RWPE2 (cell line): ENCODE measurements around the gene MYO10.

Experiments used
- ATAC-seq: fragments of 200-7000 bp; cut with Tn5 transposase; 3 replicates; pipeline ENCODE4 v1.9.1; 2021; ENCODE audit warnings: low read depth
- DNase-seq: peaks from one replicate; pipeline ENCODE4 v3.0.0-alpha.2; 2020; ENCODE audit warnings: low spot score
- H3K27ac ChIP-seq: fragments of 450-650 bp; 2 replicates; pipeline ENCODE4 v1.5.1; 2017; ENCODE audit warnings: mild to moderate bottlenecking; ENCODE audit not compliant: poor library complexity, severe bottlenecking
- H3K27me3 ChIP-seq: fragments of 250-450 bp; sonication (Bioruptor Pico); 2 replicates; pipeline ENCODE4 v1.5.1; 2021; ENCODE audit warnings: mild to moderate bottlenecking, moderate library complexity; ENCODE audit not compliant: insufficient read depth, poor library complexity, severe bottlenecking
- H3K36me3 ChIP-seq: fragments of 250-450 bp; sonication (Bioruptor Pico); 2 replicates; pipeline ENCODE4 v1.5.1; 2020; ENCODE audit warnings: low read depth, mild to moderate bottlenecking, moderate library complexity
- H3K4me1 ChIP-seq: fragments of 250-450 bp; sonication (Bioruptor Pico); 2 replicates; pipeline ENCODE4 v1.5.1; 2021; ENCODE audit warnings: mild to moderate bottlenecking, moderate library complexity; ENCODE audit not compliant: insufficient read depth, poor library complexity, severe bottlenecking
- H3K4me3 ChIP-seq: fragments of 250-450 bp; sonication (Bioruptor Pico); 2 replicates; pipeline ENCODE4 v1.5.1; 2021; ENCODE audit warnings: mild to moderate bottlenecking, moderate library complexity; ENCODE audit not compliant: severe bottlenecking
- H3K9me3 ChIP-seq: fragments of 250-450 bp; sonication (Bioruptor Pico); 2 replicates; pipeline ENCODE4 v1.5.1; 2021; ENCODE audit warnings: mild to moderate bottlenecking, moderate library complexity; ENCODE audit not compliant: severe bottlenecking
- TF ChIP-seq, protein P1 (sequence below): fragments of 450-650 bp; IDR thresholded peaks from one replicate; pipeline ENCODE4 v1.5.1; 2017; ENCODE audit warnings: mild to moderate bottlenecking, moderate library complexity; ENCODE audit not compliant: poor library complexity, severe bottlenecking

Gene MYO10

DNA sequence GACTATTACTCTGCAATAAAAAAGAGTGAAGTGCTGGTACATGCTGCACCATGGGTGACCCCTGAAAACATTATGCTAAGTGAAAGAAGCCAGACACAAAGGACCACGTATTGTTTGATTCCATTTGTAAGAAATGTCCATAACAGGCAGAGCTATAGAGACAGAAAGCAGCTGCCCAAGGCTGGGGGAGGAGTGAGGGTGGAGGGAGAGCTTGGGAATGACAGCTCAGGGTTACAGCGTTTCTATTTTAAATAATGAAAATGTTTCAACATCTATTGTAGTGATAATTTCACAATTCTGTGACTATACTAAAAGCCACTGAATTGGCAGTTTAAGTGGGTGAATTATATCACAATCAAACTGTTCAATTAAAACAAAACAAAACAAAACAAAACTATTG lies 81.7 kb downstream of the MYO10 start:
- H3K27me3 ChIP-seq: no peaks in the 10 kb centered on the region
- no peaks in the 10 kb centered on the region for H3K9me3 ChIP-seq
- H3K27ac ChIP-seq: no peak overlapping the region
- ATAC-seq (no peak), DNase-seq (no peak)
- peaks cover 31% of the 10 kb centered on the region for H3K4me1 ChIP-seq
- H3K36me3 ChIP-seq: peaks cover 14% of the 10 kb centered on the region
- no peak overlapping the region for H3K4me3 ChIP-seq
- TF ChIP-seq, protein P1, sequence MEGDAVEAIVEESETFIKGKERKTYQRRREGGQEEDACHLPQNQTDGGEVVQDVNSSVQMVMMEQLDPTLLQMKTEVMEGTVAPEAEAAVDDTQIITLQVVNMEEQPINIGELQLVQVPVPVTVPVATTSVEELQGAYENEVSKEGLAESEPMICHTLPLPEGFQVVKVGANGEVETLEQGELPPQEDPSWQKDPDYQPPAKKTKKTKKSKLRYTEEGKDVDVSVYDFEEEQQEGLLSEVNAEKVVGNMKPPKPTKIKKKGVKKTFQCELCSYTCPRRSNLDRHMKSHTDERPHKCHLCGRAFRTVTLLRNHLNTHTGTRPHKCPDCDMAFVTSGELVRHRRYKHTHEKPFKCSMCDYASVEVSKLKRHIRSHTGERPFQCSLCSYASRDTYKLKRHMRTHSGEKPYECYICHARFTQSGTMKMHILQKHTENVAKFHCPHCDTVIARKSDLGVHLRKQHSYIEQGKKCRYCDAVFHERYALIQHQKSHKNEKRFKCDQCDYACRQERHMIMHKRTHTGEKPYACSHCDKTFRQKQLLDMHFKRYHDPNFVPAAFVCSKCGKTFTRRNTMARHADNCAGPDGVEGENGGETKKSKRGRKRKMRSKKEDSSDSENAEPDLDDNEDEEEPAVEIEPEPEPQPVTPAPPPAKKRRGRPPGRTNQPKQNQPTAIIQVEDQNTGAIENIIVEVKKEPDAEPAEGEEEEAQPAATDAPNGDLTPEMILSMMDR: no peak

DNA sequence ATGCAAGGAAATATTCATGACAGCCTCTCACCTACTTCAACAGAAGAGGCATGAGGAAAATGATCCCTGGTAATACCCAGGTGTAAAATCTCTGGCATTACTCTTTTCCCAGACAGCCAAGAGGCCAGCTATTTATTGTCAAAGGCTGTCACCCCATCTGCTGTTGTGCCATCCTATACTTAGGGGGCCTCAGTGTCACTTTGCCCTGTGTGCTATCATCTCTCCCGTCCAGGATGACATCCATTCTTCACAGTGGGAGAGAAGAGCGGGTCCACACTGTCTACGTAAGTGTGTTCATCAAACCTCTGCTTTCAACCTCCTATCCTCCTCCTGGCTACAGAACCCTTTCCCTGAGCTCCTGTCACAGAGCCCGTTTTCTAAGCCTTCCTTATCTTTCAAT lies 82.6 kb downstream of the MYO10 start:
- no peak overlapping the region for H3K27ac ChIP-seq
- no peaks in the 10 kb centered on the region for H3K27me3 ChIP-seq
- ATAC-seq (no peak), DNase-seq (no peak)
- H3K4me3 ChIP-seq: no peak overlapping the region
- H3K9me3 ChIP-seq: no peaks in the 10 kb centered on the region
- TF ChIP-seq, protein P1: no peak
- H3K4me1 ChIP-seq: peaks cover 31% of the 10 kb centered on the region
- H3K36me3 ChIP-seq: peaks cover 10% of the 10 kb centered on the region

DNA sequence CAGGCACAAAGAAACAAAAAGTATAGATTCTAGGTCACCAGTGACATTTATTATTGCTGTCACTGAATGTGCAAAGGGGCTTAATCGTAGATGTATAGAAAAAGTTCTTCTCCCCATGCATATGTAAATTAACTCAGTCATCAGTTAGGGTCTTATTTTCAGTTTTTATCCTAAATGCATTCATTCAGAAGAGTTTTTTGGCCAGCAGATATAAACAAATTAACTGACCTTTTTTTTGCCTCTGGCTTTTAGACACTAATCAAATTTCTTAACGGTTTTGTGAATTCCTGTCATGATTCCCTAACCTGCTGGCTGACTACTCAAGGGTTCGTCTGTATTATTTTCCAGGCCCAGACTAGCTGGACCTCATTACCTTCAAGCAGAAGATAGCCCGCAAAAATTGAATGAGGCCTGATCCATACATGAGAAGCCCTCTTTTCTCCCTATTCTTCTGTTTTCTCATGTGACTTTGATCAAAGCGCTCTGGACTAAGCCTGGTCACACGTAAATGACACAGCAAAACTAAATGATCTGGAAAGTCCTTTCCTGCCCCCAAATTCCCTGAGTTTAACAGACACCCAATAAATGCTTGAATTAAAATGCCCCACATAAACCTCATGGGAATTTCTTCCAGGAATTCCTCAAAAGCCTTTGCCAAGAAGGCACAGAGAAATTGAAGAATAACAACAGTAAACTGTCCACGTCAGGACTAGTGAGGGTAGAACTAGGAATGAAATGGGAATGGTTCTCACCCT lies 83.7 kb downstream of the MYO10 start:
- Histone ChIP-seq H3K27me3 (no peaks in the 10 kb centered on the region), H3K36me3 (peaks cover 10% of the 10 kb centered on the region), H3K27ac (no peak overlapping the region), H3K9me3 (no peaks in the 10 kb centered on the region), H3K4me3 (no peak overlapping the region), H3K4me1 (peaks cover 26% of the 10 kb centered on the region)
- ATAC-seq (no peak), DNase-seq (no peak)
- TF ChIP-seq, protein P1: no peak

DNA sequence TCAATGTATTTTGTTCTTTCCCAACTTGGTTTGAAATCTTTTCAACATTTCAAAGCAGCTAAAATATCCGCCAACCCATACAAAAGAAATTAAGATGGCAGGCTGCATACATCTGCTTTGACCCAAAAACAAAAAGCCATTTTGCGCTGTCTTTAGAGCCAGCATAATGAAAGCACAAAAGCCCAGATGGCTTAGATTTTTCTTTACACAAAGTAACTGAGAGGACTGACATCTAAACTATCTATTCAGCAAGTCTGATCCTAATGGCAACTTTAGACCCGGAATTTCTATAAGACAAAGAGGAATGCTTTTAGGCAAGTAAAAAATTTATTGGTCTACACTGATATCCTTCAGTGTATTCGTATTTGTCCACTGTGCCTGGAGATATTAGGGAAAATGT lies 86.3 kb downstream of the MYO10 start:
- Histone ChIP-seq H3K36me3 (peaks cover 10% of the 10 kb centered on the region), H3K9me3 (no peaks in the 10 kb centered on the region), H3K27me3 (no peaks in the 10 kb centered on the region), H3K27ac (no peak overlapping the region), H3K4me1 (peaks cover 8% of the 10 kb centered on the region), H3K4me3 (no peak overlapping the region)
- TF ChIP-seq, protein P1: no peak
- ATAC-seq: no peak
- no peak for DNase-seq

DNA sequence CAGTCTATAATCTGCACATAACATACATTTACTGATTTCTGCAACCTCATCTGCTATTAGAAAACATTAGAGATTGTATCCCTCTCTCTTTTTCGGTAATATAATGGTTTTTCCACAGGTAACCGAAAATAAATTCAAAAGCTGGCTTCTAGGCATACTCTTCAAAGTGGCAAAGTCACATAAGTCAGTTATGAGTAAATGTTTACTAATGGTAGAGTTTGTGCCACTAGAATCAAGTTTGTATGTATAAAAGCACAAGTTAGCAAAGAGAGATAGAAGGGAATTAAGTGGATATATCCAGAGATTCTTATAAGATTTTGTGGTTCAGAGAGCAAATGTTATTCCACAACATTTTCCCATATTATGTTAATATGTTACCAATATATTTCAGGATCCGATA lies 86.9 kb downstream of the MYO10 start:
- Histone ChIP-seq H3K9me3 (no peaks in the 10 kb centered on the region), H3K4me1 (peaks cover 2% of the 10 kb centered on the region), H3K36me3 (peaks cover 10% of the 10 kb centered on the region), H3K4me3 (no peak overlapping the region), H3K27me3 (no peaks in the 10 kb centered on the region), H3K27ac (no peak overlapping the region)
- no peak for DNase-seq
- TF ChIP-seq, protein P1: no peak
- no peak for ATAC-seq
